A549 (cell line): ENCODE data around the gene IRAK1. TPM values are rescaled to one million over a fixed set of nuclear protein-coding genes. Genes with fewer than 3 reads are reported as not detected.
A peak's percentile ranks its signal among the peaks of the same experiment; 100 is the strongest.

Source experiments
- ATAC-seq, 2 experiments: fragments of 200-7000 bp in 1 of 2; fragments of >200 bp in 1 of 2; cut with Nextera tagmentation in 1 of 2; cut with Tn5 transposase in 1 of 2; 3 replicates each; pipeline versions ENCODE4 v1.8.0 to v1.9.1; 2018 to 2020; ENCODE audit warnings: mild to moderate bottlenecking in 1 of 2, moderate library complexity in 1 of 2
- CTCF ChIA-PET: fragments of 300-600 bp; sonication (Branson Sonifier 250); formaldehyde crosslinking; extraction: SDS; loops from one replicate; lab custom pipeline; 2021; ENCODE audit warnings: antibody characterized with exemption, inconsistent platforms; lab: Yijun Ruan, JAX
- POLR2A ChIA-PET: fragments of 350-600 bp; formaldehyde crosslinking; extraction: SDS; loops from one replicate; lab custom pipeline; 2021; ENCODE audit warnings: antibody characterized with exemption, inconsistent platforms; lab: Yijun Ruan, JAX
- DNase-seq, 2 experiments: peaks; one replicate each; pipeline versions ENCODE4 v3.0.0 to v3.0.0-alpha.2; 2011 to 2016; ENCODE audit warnings: low read depth in 1 of 2, low spot score in 1 of 2
- FAIRE-seq: peaks from 2 replicates; lab custom pipeline; 2011; peaks lifted over from hg19 to GRCh38; lab: Jason Lieb, UNC
- H3K27ac ChIP-seq, 2 experiments: fragments of >200 bp; sonication (Bioruptor Twin); formaldehyde crosslinking; 3 replicates each; pipeline ENCODE4 v1.5.1; 2016 to 2017
- H3K4me1 ChIP-seq: fragments of >200 bp; sonication (Bioruptor Twin); formaldehyde crosslinking; 3 replicates; pipeline ENCODE4 v1.6.1; 2016
- H3K4me2 ChIP-seq: fragments of >200 bp; sonication (Bioruptor Twin); formaldehyde crosslinking; 3 replicates; pipeline ENCODE4 v1.6.1; 2016
- H3K4me3 ChIP-seq: fragments of >200 bp; sonication (Bioruptor Twin); formaldehyde crosslinking; 3 replicates; pipeline ENCODE4 v1.5.1; 2016
- H3K9me3 ChIP-seq: fragments of >200 bp; sonication (Bioruptor Twin); formaldehyde crosslinking; 3 replicates; pipeline ENCODE4 v1.6.1; 2016
- CBX2 ChIP-seq: fragments of 200-600 bp; sonication (generic); IDR thresholded peaks from 2 replicates; pipeline ENCODE4 v1.6.1; 2016; ENCODE audit warnings: low read depth, mild to moderate bottlenecking, borderline replicate concordance
- CBX8 ChIP-seq: fragments of 200-600 bp; sonication (generic); IDR thresholded peaks from 2 replicates; pipeline ENCODE4 v1.6.1; 2016
- CTCF ChIP-seq: fragments of >200 bp; sonication (Bioruptor Twin); formaldehyde crosslinking; IDR thresholded peaks from 3 replicates; pipeline ENCODE4 v1.5.1; 2016
- EHF ChIP-seq: fragments of 250-450 bp; sonication (Bioruptor Pico); IDR thresholded peaks from 2 replicates; pipeline ENCODE4 v1.5.0; 2020; ENCODE audit warnings: mild to moderate bottlenecking
- FOSB ChIP-seq: fragments of 250-450 bp; sonication (Bioruptor Pico); IDR thresholded peaks from 2 replicates; pipeline ENCODE4 v1.5.0; 2020; ENCODE audit warnings: mild to moderate bottlenecking, moderate library complexity
- FOSL2 ChIP-seq, 2 experiments: fragments of 450-650 bp in 1 of 2; fragments of >200 bp in 1 of 2; sonication (Bioruptor Twin) in 1 of 2; formaldehyde crosslinking; IDR thresholded peaks; 2 replicates each; pipeline versions ENCODE4 v1.5.0 to v1.6.1; 2016 to 2020; ENCODE audit warnings: mild to moderate bottlenecking in 1 of 2, moderate library complexity in 1 of 2
- HDAC2 ChIP-seq: fragments of 200-600 bp; sonication (generic); IDR thresholded peaks from 2 replicates; pipeline ENCODE4 v1.6.1; 2016
- HEYL ChIP-seq: fragments of 250-450 bp; sonication (Bioruptor Pico); IDR thresholded peaks from 2 replicates; pipeline ENCODE4 v1.8.0; 2021; ENCODE audit warnings: mild to moderate bottlenecking, moderate library complexity
- HOXA7 ChIP-seq: fragments of 250-450 bp; sonication (Bioruptor Pico); IDR thresholded peaks from 2 replicates; pipeline ENCODE4 v1.5.0; 2020; ENCODE audit warnings: mild to moderate bottlenecking, moderate library complexity
- HOXB13 ChIP-seq: fragments of 250-450 bp; sonication (Bioruptor Pico); IDR thresholded peaks from 2 replicates; pipeline ENCODE4 v1.5.0; 2020; ENCODE audit warnings: low read depth, mild to moderate bottlenecking, moderate library complexity
- JUN ChIP-seq, 2 experiments: fragments of >200 bp; sonication (Bioruptor Twin); formaldehyde crosslinking; IDR thresholded peaks; 2 replicates in 1 of 2; 3 replicates in 1 of 2; pipeline ENCODE4 v1.6.1; 2016 to 2017
- JUNB ChIP-seq: fragments of >200 bp; sonication (Bioruptor Twin); formaldehyde crosslinking; IDR thresholded peaks from 2 replicates; pipeline ENCODE4 v1.6.1; 2016
- MAFK ChIP-seq: fragments of 450-650 bp; IDR thresholded peaks from 2 replicates; pipeline ENCODE4 v1.6.1; 2014; ENCODE audit not compliant: partially characterized antibody
- MAZ ChIP-seq: fragments of 150-350 bp; IDR thresholded peaks from 2 replicates; pipeline ENCODE4 v1.6.1; 2014; ENCODE audit warnings: antibody characterized with exemption, low read depth, low read length, borderline replicate concordance
- MYC ChIP-seq: IDR thresholded peaks from 2 replicates; pipeline ENCODE4 v1.6.1; 2012; ENCODE audit warnings: mild to moderate bottlenecking, inconsistent platforms, low read length, improper control_type of control experiment, borderline replicate concordance
- NPAS2 ChIP-seq: fragments of 250-450 bp; sonication (Bioruptor Pico); IDR thresholded peaks from 2 replicates; pipeline ENCODE4 v1.8.0; 2022; ENCODE audit warnings: mild to moderate bottlenecking, moderate library complexity, borderline replicate concordance
- PHF8 ChIP-seq: fragments of 200-600 bp; sonication (generic); IDR thresholded peaks from 2 replicates; pipeline ENCODE4 v1.6.1; 2016; ENCODE audit warnings: low read depth, mild to moderate bottlenecking, antibody characterized with exemption, moderate library complexity, borderline replicate concordance
- POLR2A ChIP-seq: IDR thresholded peaks from 2 replicates; pipeline ENCODE4 v1.6.1; 2012; ENCODE audit warnings: mild to moderate bottlenecking, low read length
- POLR2AphosphoS2 ChIP-seq: conservative IDR thresholded peaks from 2 replicates; pipeline ENCODE4 v1.6.1; 2012; ENCODE audit warnings: low read length, improper control_type of control experiment, inconsistent platforms
- REST ChIP-seq: fragments of 200-600 bp; sonication (generic); IDR thresholded peaks from 2 replicates; pipeline ENCODE4 v1.6.1; 2016; ENCODE audit warnings: antibody characterized with exemption, mild to moderate bottlenecking, moderate library complexity
- RNF2 ChIP-seq: fragments of 200-600 bp; sonication (generic); IDR thresholded peaks from 2 replicates; pipeline ENCODE4 v1.6.1; 2016; ENCODE audit warnings: low read depth, mild to moderate bottlenecking, antibody characterized with exemption, moderate library complexity, borderline replicate concordance
- SMC3 ChIP-seq: fragments of >200 bp; sonication (Bioruptor Twin); formaldehyde crosslinking; IDR thresholded peaks from 3 replicates; pipeline ENCODE4 v1.6.1; 2018; ENCODE audit warnings: inconsistent platforms
- TP53 ChIP-seq: fragments of 250-450 bp; sonication (Bioruptor Pico); IDR thresholded peaks from 2 replicates; pipeline ENCODE4 v1.5.0; 2021; ENCODE audit warnings: mild to moderate bottlenecking, moderate library complexity
- USF2 ChIP-seq: fragments of 450-650 bp; IDR thresholded peaks from 2 replicates; pipeline ENCODE4 v1.6.1; 2014; ENCODE audit warnings: antibody characterized with exemption
- ZNF302 ChIP-seq: fragments of 250-450 bp; sonication (Bioruptor Pico); IDR thresholded peaks from 2 replicates; pipeline ENCODE4 v1.9.0; 2021; ENCODE audit warnings: inconsistent platforms, mild to moderate bottlenecking, moderate library complexity
- WGBS: methylation state at CpG from one replicate; pipeline ENCODE4 v1.1.6; 2017; ENCODE audit errors: missing lambda C conversion rate; 5-methylcytosine and 5-hydroxymethylcytosine counted together
- polyA minus RNA-seq: library from RNA; depleted of rRNA, polyadenylated mRNA; stranded (reverse); fragments of >200 nt; gene quantifications from 2 replicates; pipeline ENCODE4 v1.2.3, GENCODE V29; 2011; rRNA and poly(A)+ RNA removed
- polyA plus RNA-seq, 4 experiments: library from polyadenylated mRNA; depleted of rRNA in 3 of 4; stranded (reverse); fragments of >200 nt; fragmentation: RNase III in 1 of 4; extraction: RNeasy Plus Mini Kit Qiagen cat#74134 plus additional on column Dnase treatment in 1 of 4; gene quantifications; 2 replicates in 3 of 4; 3 replicates in 1 of 4; pipeline ENCODE4 v1.2.3, GENCODE V29; 2011 to 2017
- TF ChIP-seq, protein P1 (sequence below): fragments of >200 bp; sonication (Bioruptor Twin); formaldehyde crosslinking; IDR thresholded peaks from 2 replicates; pipeline ENCODE4 v1.6.1; 2016
- TF ChIP-seq, protein P2 (sequence below): fragments of 250-450 bp; sonication (Bioruptor Pico); IDR thresholded peaks from 2 replicates; pipeline ENCODE4 v1.5.0; 2021; ENCODE audit warnings: mild to moderate bottlenecking, moderate library complexity, borderline replicate concordance
- TF ChIP-seq, protein P3 (sequence below): fragments of >200 bp; sonication (Bioruptor Twin); formaldehyde crosslinking; IDR thresholded peaks from 3 replicates; pipeline ENCODE4 v1.6.1; 2016

IRAK1 gene
- polyA plus RNA-seq (2011; rRNA removed) (73.1 and 73.6 TPM in 2 replicates), polyA plus RNA-seq (2017; fragmentation: RNase III; extraction: RNeasy Plus Mini Kit Qiagen cat#74134 plus additional on column Dnase treatment) (177 to 191 TPM (median 179 TPM) in 3 replicates), polyA minus RNA-seq (139 and 176 TPM in 2 replicates)
- polyA plus RNA-seq (2012; cell fraction: cytosol; rRNA removed), result 122 and 166 TPM in 2 replicates
- 138 and 186 TPM in 2 replicates for polyA plus RNA-seq (2012; cell fraction: nucleus; rRNA removed)

DNA sequence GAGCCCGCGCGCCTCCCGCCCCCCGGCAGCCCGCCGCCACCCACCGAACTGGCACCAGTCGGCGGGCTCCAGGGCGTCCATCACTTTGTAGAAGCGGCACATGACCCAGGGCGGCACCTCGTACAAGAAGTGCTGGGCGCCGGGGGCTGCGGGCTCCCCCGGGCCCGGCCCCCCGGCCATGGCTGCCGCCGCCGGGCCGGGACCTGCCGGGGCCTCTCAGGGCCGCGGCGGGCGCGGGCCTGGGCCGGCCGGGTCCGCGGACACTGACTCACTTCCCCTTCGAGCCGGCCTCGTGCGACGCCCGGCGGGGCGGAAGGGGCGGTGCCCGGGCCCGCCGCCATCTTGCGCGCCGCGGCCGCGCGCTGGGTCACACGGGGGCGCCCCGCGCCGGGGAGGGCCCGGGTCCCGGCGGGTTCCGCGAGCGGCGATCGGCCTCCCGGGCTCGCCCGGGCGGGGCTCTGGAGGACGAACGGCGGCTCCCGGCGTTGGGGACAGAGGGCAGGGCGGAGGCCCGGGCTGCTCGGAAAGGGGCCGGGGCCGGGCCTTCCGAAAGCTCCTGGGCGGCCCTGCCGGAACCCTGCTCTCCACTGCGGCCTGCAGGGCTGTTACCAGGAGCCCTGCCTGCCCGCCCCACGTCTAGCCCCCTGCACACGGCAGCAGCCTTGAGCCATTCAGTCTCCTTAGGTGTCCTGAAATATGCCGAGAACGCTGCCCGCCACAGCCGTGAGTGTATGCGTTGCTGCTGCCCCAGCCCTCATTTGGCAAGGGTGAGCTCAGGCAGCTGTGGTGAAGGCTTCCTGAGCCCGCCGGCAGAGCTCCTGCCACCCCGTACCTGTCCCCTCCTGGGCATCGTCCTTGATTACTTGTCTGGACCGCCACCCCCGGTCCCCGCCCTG is at the start of gene IRAK1:
TSS of gene IRAK1 (minus strand) at position 270 of the 896 bp plus-strand sequence. CDS start at position 180, 90 bp downstream.
- peak within 1 kb of the TSS; percentile 99 for H3K27ac ChIP-seq
- H3K4me1 ChIP-seq, result peaks cover 17% of the 10 kb centered on the region
- peak within 1 kb of the TSS; percentile 63 for H3K4me3 ChIP-seq
- POLR2A ChIA-PET, result interaction anchor here (0.6 to 1.9 kb wide), 3 partner anchors 26 to 99 kb away, joined by 3 to 11 read pairs (median 3); no protein-coding TSS in a partner anchor
- peak; percentile 47 to 60 for DNase-seq
- 11% methylated on average over 7 of the region's 99 CpGs for WGBS
- ATAC-seq, result peak; percentile 72 to 84
- TF ChIP-seq HOXA7 (CRISPR knock-in tag), result no peak
- TF ChIP-seq ZNF302 (CRISPR knock-in tag), result no peak
- TF ChIP-seq RNF2, result no peak
- TF ChIP-seq, protein P1, sequence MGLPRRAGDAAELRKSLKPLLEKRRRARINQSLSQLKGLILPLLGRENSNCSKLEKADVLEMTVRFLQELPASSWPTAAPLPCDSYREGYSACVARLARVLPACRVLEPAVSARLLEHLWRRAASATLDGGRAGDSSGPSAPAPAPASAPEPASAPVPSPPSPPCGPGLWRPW, result no peak
- TF ChIP-seq FOSL2 (IDR thresholded peaks at IDR 0.05), result no peak
- TF ChIP-seq FOSL2 (CRISPR knock-in tag; IDR thresholded peaks at IDR 0.05), result peak; percentile 54
- no peak for TF ChIP-seq HEYL (CRISPR knock-in tag)
- no peak for TF ChIP-seq REST
- no peak for TF ChIP-seq CBX8
- TF ChIP-seq SMC3, result peak; percentile 31; the same call in 1 of the 3 replicates
- peak in 1 of 2 experiments; percentile 79; a peak in 4 of 5 replicates for TF ChIP-seq JUN (IDR thresholded peaks at IDR 0.05)
- peak; percentile 63 for TF ChIP-seq POLR2A
- no peak for TF ChIP-seq USF2
- TF ChIP-seq, protein P2, sequence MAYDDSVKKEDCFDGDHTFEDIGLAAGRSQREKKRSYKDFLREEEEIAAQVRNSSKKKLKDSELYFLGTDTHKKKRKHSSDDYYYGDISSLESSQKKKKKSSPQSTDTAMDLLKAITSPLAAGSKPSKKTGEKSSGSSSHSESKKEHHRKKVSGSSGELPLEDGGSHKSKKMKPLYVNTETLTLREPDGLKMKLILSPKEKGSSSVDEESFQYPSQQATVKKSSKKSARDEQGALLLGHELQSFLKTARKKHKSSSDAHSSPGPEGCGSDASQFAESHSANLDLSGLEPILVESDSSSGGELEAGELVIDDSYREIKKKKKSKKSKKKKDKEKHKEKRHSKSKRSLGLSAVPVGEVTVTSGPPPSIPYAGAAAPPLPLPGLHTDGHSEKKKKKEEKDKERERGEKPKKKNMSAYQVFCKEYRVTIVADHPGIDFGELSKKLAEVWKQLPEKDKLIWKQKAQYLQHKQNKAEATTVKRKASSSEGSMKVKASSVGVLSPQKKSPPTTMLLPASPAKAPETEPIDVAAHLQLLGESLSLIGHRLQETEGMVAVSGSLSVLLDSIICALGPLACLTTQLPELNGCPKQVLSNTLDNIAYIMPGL (CRISPR knock-in tag), result no peak
- TF ChIP-seq NPAS2 (CRISPR knock-in tag), result no peak
- no peak for TF ChIP-seq CBX2
- TF ChIP-seq JUNB, result no peak
- TF ChIP-seq MYC, result peak; percentile 94
- TF ChIP-seq FOSB (CRISPR knock-in tag), result no peak
- no peak for TF ChIP-seq MAZ
- peak; percentile 31; the same call in 2 of the 3 replicates for TF ChIP-seq CTCF
- TF ChIP-seq EHF (CRISPR knock-in tag), result no peak
- no peak for TF ChIP-seq TP53 (CRISPR knock-in tag)
- no peak for TF ChIP-seq POLR2AphosphoS2
- no peak for TF ChIP-seq HOXB13
- TF ChIP-seq PHF8, result peak; percentile 29; the same call in 1 of the 2 replicates
- TF ChIP-seq, protein P3, sequence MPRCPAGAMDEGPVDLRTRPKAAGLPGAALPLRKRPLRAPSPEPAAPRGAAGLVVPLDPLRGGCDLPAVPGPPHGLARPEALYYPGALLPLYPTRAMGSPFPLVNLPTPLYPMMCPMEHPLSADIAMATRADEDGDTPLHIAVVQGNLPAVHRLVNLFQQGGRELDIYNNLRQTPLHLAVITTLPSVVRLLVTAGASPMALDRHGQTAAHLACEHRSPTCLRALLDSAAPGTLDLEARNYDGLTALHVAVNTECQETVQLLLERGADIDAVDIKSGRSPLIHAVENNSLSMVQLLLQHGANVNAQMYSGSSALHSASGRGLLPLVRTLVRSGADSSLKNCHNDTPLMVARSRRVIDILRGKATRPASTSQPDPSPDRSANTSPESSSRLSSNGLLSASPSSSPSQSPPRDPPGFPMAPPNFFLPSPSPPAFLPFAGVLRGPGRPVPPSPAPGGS, result peak; percentile 83
- TF ChIP-seq MAFK, result no peak
- no peak for TF ChIP-seq HDAC2
- CTCF ChIA-PET, result interaction anchor here (0.6 to 3.5 kb wide), 7 partner anchors 10 to 296 kb away, joined by 3 to 13 read pairs (median 6); no protein-coding TSS in a partner anchor
- peak within 1 kb of the TSS; percentile 81 for H3K4me2 ChIP-seq
- no peak for FAIRE-seq
- H3K9me3 ChIP-seq, result no peaks in the 10 kb centered on the region
